HFFc6 (cell line): ENCODE measurements around the gene IL1R2. TPM values are rescaled to one million over a fixed set of nuclear protein-coding genes. Genes with fewer than 3 reads are reported as not detected.

Experiments used
- DNase-seq: peaks from one replicate; pipeline ENCODE4 v3.0.0-alpha.2; 2018
- H3K27ac Mint-ChIP-seq: 2 replicates; pipeline ENCODE4 v1.8.0; 2020; ENCODE audit warnings: mild to moderate bottlenecking, mixed read lengths
- H3K27me3 Mint-ChIP-seq: 2 replicates; pipeline ENCODE4 v1.8.0; 2021; ENCODE audit warnings: mild to moderate bottlenecking, moderate library complexity, mixed read lengths; ENCODE audit not compliant: insufficient read depth
- H3K36me3 Mint-ChIP-seq: 2 replicates; pipeline ENCODE4 v1.8.0; 2021; ENCODE audit warnings: low read depth, mixed read lengths
- H3K4me1 Mint-ChIP-seq: 2 replicates; pipeline ENCODE4 v1.8.0; 2020; ENCODE audit warnings: low read depth, mixed read lengths
- H3K4me3 Mint-ChIP-seq: 2 replicates; pipeline ENCODE4 v1.8.0; 2020; ENCODE audit warnings: mild to moderate bottlenecking, moderate library complexity, mixed read lengths
- H3K9me3 Mint-ChIP-seq: 2 replicates; pipeline ENCODE4 v1.8.0; 2020; ENCODE audit warnings: mild to moderate bottlenecking, mixed read lengths
- CTCF ChIP-seq: fragments of 200-600 bp; sonication (generic); IDR thresholded peaks from 2 replicates; pipeline ENCODE4 v1.5.0; 2021; ENCODE audit warnings: antibody characterized with exemption, mild to moderate bottlenecking
- total RNA-seq, 6 experiments: library from RNA; stranded (reverse); fragmentation: NEBNext Ultra II Directional; extraction: Animal tissue kit (Norgen Biotek cat#: 25700); gene quantifications; 2 replicates in 1 of 6; 3 replicates in 5 of 6; pipeline ENCODE4 v1.2.3, GENCODE V29; 2021

Gene IL1R2
- total RNA-seq, 6 experiments from 2014 or later = 0.25 to 0.36 TPM; not detected in 4

- Mint-ChIP-seq H3K27me3 (peaks cover 57% of the 10 kb centered on the region), H3K4me3 (no peak overlapping the region), H3K9me3 (no peaks in the 10 kb centered on the region), H3K27ac (no peak overlapping the region), H3K36me3 (no peaks in the 10 kb centered on the region), H3K4me1 (peaks cover 9% of the 10 kb centered on the region; the same call in 1 of the 2 replicates)
- no peak for TF ChIP-seq CTCF
- DNase-seq = no peak
These were observed 1.9 kb upstream of the IL1R2 start for GRCh38 chr2:101989740-101990460.

- Mint-ChIP-seq H3K27ac (no peak overlapping the region), H3K9me3 (no peaks in the 10 kb centered on the region), H3K27me3 (peaks cover 63% of the 10 kb centered on the region), H3K4me3 (no peak overlapping the region), H3K4me1 (no peaks in the 10 kb centered on the region), H3K36me3 (no peaks in the 10 kb centered on the region)
- TF ChIP-seq CTCF = no peak
- no peak for DNase-seq
These were observed 2.0 kb downstream of the IL1R2 start for GRCh38 chr2:101993772-101994171.

DNA sequence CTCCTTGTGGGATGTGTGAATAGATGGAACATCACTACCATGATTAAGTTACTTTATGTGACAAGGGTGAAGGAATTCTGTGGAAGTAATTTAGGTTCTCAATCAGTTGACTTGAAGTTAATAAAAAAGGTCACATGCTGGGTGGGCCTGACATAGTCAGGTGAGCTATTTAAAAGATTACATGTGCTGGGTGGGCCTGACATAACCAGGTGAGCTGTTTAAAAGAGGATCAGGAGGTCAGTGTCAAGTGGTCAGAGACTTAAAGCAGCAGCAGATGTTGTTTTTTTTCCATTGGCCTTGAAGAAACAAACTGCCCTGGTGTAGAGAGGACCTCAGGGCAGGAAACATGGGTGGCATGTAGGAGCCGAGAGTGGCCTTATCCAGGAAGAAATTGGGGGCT is 3.3 kb downstream of the IL1R2 start:
- H3K4me1 Mint-ChIP-seq = no peaks in the 10 kb centered on the region
- no peaks in the 10 kb centered on the region for H3K9me3 Mint-ChIP-seq
- H3K27ac Mint-ChIP-seq = no peak overlapping the region
- DNase-seq = no peak
- no peaks in the 10 kb centered on the region for H3K36me3 Mint-ChIP-seq
- no peak overlapping the region for H3K4me3 Mint-ChIP-seq
- no peak for TF ChIP-seq CTCF
- peaks cover 60% of the 10 kb centered on the region for H3K27me3 Mint-ChIP-seq

GRCh38 chr2:101995804-101996203 is 4.0 kb downstream of the IL1R2 start:
- Mint-ChIP-seq H3K36me3 (no peaks in the 10 kb centered on the region), H3K27me3 (peaks cover 55% of the 10 kb centered on the region), H3K4me1 (no peaks in the 10 kb centered on the region)

GRCh38 chr2:101998556-101998895 is 6.8 kb downstream of the IL1R2 start:
- H3K27me3 Mint-ChIP-seq = peaks cover 30% of the 10 kb centered on the region
- no peaks in the 10 kb centered on the region for H3K36me3 Mint-ChIP-seq
- H3K27ac Mint-ChIP-seq = no peak overlapping the region
- no peak for TF ChIP-seq CTCF
- DNase-seq = no peak
- no peak overlapping the region for H3K4me3 Mint-ChIP-seq
- H3K4me1 Mint-ChIP-seq = no peaks in the 10 kb centered on the region
- no peaks in the 10 kb centered on the region for H3K9me3 Mint-ChIP-seq

More at GRCh38 chr2:101995804-101996203, 4.0 kb downstream of the IL1R2 start:
- Mint-ChIP-seq H3K9me3 (no peaks in the 10 kb centered on the region), H3K4me3 (no peak overlapping the region), H3K27ac (no peak overlapping the region)
- TF ChIP-seq CTCF = no peak
- DNase-seq = no peak
